Smooth muscle cell (in vitro differentiated cells): Measurements from ENCODE around the gene CNOT6. TPM values are rescaled to one million over a fixed set of nuclear protein-coding genes. Genes with fewer than 3 reads are reported as not detected.
"Not testable (repeated sequence)": the region's sequence is repeated elsewhere in the genome, so short reads cannot be mapped to it uniquely, and the experiment has no call there.

Experiments
- DNase-seq: peaks from one replicate; lab custom pipeline; 2025; ENCODE audit not compliant: unreplicated experiment; lab: John Stamatoyannopoulos, UW
- H2AFZ ChIP-seq: fragments of 200-600 bp; sonication (generic); 2 replicates; pipeline ENCODE4 v1.6.0; 2016; ENCODE audit warnings: antibody characterized with exemption, low read depth, mild to moderate bottlenecking
- H3F3A ChIP-seq: fragments of 200-600 bp; sonication (generic); 2 replicates; pipeline ENCODE4 v1.6.0; 2017; ENCODE audit warnings: antibody characterized with exemption, low read depth
- H3K27ac ChIP-seq: fragments of 200-600 bp; sonication (generic); 2 replicates; pipeline ENCODE4 v1.5.1; 2016; ENCODE audit warnings: low read depth, mild to moderate bottlenecking
- H3K27me3 ChIP-seq: fragments of 200-600 bp; sonication (generic); 2 replicates; pipeline ENCODE4 v1.6.1; 2016; ENCODE audit warnings: low read depth, mild to moderate bottlenecking
- H3K36me3 ChIP-seq: fragments of 200-600 bp; sonication (generic); 2 replicates; pipeline ENCODE4 v1.5.1; 2016; ENCODE audit warnings: low read depth
- H3K4me1 ChIP-seq: fragments of 200-600 bp; sonication (generic); 2 replicates; pipeline ENCODE4 v1.5.1; 2016; ENCODE audit warnings: low read depth
- H3K4me2 ChIP-seq: fragments of 200-600 bp; sonication (generic); 2 replicates; pipeline ENCODE4 v1.6.0; 2016; ENCODE audit warnings: mild to moderate bottlenecking
- H3K4me3 ChIP-seq: fragments of 200-600 bp; sonication (generic); 2 replicates; pipeline ENCODE4 v1.5.1; 2016; ENCODE audit warnings: mild to moderate bottlenecking
- H3K79me2 ChIP-seq: fragments of 200-600 bp; sonication (generic); 2 replicates; pipeline ENCODE4 v1.6.0; 2016; ENCODE audit warnings: low read depth, mild to moderate bottlenecking
- H3K9ac ChIP-seq: fragments of 200-600 bp; sonication (generic); 2 replicates; pipeline ENCODE4 v1.6.0; 2016; ENCODE audit warnings: low read depth
- H3K9me3 ChIP-seq: fragments of 200-600 bp; sonication (generic); replicated peaks from 2 replicates; pipeline ENCODE4 v1.5.1; 2016; ENCODE audit warnings: low read depth
- H4K20me1 ChIP-seq: fragments of 200-600 bp; sonication (generic); 2 replicates; pipeline ENCODE4 v1.6.0; 2016; ENCODE audit warnings: low read depth
- CTCF ChIP-seq: fragments of 200-600 bp; sonication (generic); IDR thresholded peaks from 2 replicates; pipeline ENCODE4 v1.5.1; 2017; ENCODE audit warnings: borderline replicate concordance, mild to moderate bottlenecking, antibody characterized with exemption; ENCODE audit not compliant: insufficient read depth, poor library complexity, severe bottlenecking
- WGBS: methylation state at CpG from one replicate; pipeline ENCODE4 v1.1.7; 2016; ENCODE audit warnings: low lambda C conversion rate; 5-methylcytosine and 5-hydroxymethylcytosine counted together
- polyA plus RNA-seq: library from polyadenylated mRNA; unstranded; fragments of >200 nt; fragmentation: Nextera tagmentation; extraction: Ambion mirVana; gene quantifications from 2 replicates; pipeline ENCODE4 v1.2.1, GENCODE V29; 2016
- total RNA-seq: library from RNA; depleted of rRNA; stranded (reverse); fragments of >200 nt; gene quantifications from 2 replicates; pipeline ENCODE4 v1.2.3, GENCODE V29; 2014

Gene CNOT6
- total and polyA plus RNA-seq, 2 experiments from 2014 or later: 6.2 to 19.7 TPM

DNA sequence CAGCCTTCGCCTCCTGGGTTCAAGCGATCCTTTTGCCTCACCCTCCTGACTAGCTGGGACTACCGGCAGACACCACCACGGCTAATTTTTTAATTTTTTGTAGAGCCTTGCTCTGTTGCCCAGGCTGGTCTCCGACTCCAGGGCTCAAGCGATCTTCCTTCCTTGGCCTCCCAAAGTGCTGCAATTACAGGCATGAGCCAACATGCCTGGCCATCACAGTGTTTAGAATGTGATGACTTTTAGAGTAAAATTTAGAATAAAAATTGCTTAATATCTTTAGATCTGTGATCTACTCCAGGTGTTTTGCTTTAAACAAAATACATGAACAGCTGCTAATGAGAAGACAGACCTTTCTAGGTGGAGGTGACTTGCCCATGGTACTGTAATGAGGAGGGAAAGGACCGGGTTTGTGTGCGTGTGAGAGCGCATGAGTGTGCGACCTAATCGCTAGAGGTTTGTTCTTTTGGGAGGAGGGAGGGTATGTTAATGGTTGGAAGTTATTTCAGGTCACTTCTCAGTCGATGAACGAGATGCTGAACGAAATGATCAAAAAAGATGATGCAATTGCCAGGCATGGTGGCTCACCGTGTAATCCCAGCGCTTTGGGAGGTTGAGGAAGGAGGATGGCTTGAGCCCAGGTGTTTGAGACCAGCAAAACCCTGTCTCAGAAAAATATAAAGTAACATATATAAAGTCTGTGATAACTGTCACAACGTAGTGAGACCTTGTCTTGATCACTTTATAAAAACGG is 2.0 kb downstream of the CNOT6 start:
- Histone ChIP-seq H3K9ac (peak overlapping the region; percentile 95), H3K27me3 (no peaks in the 10 kb centered on the region), H3K4me2 (peak overlapping the region; percentile 94), H4K20me1 (peaks cover 64% of the 10 kb centered on the region), H2AFZ (no peak overlapping the region), H3F3A (no peaks in the 10 kb centered on the region), H3K27ac (peak overlapping the region; percentile 87), H3K9me3 (no peaks in the 10 kb centered on the region), H3K4me1 (peaks cover 18% of the 10 kb centered on the region), H3K79me2 (peaks cover 68% of the 10 kb centered on the region), H3K4me3 (peak overlapping the region; percentile 94), H3K36me3 (no peaks in the 10 kb centered on the region)
- no peak for DNase-seq
- no peak for TF ChIP-seq CTCF
- WGBS: 80% methylated on average over 18 of the region's 18 CpGs

DNA sequence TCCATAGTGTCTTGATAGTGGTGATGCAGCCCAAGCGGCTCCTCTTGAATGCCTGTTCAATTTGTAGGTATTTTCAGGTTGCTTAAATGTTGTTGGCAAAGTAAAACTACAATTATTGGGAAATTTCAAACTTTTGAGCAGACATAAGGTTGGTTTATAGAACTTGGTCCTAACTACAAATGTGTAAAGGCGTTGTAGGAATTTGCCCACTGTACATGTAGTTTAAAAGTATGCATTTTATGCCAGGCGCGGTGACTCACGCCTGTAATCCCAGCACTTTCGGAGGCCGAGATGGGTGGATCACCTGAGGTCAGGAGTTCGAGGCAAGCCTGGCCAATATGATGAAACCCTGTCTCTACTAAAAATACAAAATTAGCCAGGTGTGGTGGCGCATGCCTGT is 2.6 kb downstream of the CNOT6 start:
- H3F3A ChIP-seq, H3K9ac ChIP-seq, H3K4me3 ChIP-seq, H3K36me3 ChIP-seq, H2AFZ ChIP-seq, H3K27me3 ChIP-seq, DNase-seq, H3K9me3 ChIP-seq: not testable (repeated sequence)
- Histone ChIP-seq H3K4me1 (peaks cover 18% of the 10 kb centered on the region), H3K79me2 (peaks cover 74% of the 10 kb centered on the region), H3K27ac (peak overlapping the region; percentile 87), H3K4me2 (peak overlapping the region; percentile 94), H4K20me1 (peaks cover 71% of the 10 kb centered on the region)
- 83% methylated on average over 9 of the region's 9 CpGs for WGBS

- not testable (repeated sequence) for H3K4me3 ChIP-seq, H2AFZ ChIP-seq, H3K9ac ChIP-seq, H3K27ac ChIP-seq, H3K4me2 ChIP-seq, H3F3A ChIP-seq, H3K9me3 ChIP-seq, DNase-seq, H3K27me3 ChIP-seq, H3K36me3 ChIP-seq
- Histone ChIP-seq H3K4me1 (peaks cover 18% of the 10 kb centered on the region), H3K79me2 (peaks cover 85% of the 10 kb centered on the region), H4K20me1 (peaks cover 81% of the 10 kb centered on the region)
- 88% methylated on average over 7 of the region's 7 CpGs for WGBS
Observed at GRCh38 chr5:180497865-180498264, 3.7 kb downstream of the CNOT6 start.

- Histone ChIP-seq H3F3A (no peaks in the 10 kb centered on the region), H3K9ac (no peak overlapping the region), H2AFZ (no peak overlapping the region), H3K27me3 (no peaks in the 10 kb centered on the region), H3K79me2 (peaks cover 90% of the 10 kb centered on the region), H3K27ac (no peak overlapping the region), H3K36me3 (no peaks in the 10 kb centered on the region), H3K9me3 (no peaks in the 10 kb centered on the region), H3K4me1 (peaks cover 18% of the 10 kb centered on the region), H3K4me2 (no peak overlapping the region), H4K20me1 (peaks cover 87% of the 10 kb centered on the region), H3K4me3 (no peak overlapping the region)
- no peak for DNase-seq
- WGBS: 89% methylated on average over 3 of the region's 3 CpGs
- no peak for TF ChIP-seq CTCF
Observed at GRCh38 chr5:180498378-180498777, 4.2 kb downstream of the CNOT6 start.
